ENCODE results near the gene CLEC4C. TPM values are rescaled to one million over a fixed set of nuclear protein-coding genes. Genes with fewer than 3 reads are reported as not detected.
"Not testable (repeated sequence)": the region's sequence is repeated elsewhere in the genome, so short reads cannot be mapped to it uniquely, and the experiment has no call there.

The CLEC4C gene
- polyA plus RNA-seq, 1 of the 3 experiments (the other 2 are of a cell fraction), result not detected

DNA sequence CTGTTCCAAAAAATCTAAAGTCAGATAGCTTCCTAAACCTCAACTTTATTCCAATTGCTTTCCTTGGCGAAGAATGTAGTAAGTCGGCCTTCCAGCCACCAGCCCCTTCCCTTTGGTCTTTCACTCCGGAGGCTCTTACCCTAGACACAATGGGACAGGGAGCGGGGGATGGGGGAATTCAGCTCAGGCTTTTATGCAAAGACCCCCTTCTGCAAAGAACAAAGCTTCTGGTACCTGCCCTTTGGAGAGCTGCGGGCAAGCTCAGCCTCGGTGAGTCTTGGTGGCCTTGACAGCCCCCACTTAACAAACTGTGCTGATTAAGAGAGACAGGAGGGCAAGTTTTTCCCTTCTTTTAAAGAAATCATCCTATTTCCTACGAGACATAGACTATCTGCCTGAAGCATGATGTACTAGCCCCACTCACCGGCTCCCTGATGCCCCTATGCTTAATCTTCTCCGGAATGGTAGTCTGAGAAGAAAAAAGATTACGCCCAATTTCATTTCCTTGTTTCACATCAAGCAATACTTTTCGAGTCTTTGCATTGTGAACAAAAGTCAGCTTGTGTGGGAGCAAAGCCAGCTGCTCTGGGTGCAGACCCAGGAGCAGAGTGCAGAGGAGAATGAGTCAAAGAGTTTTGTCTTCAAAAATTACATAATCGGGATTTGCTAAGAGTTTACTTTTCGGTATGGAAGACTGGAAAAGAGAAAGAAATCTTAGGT lies 40.6 kb upstream of the CLEC4C start (continued):
- TF ChIP-seq CTCF (IDR thresholded peaks at IDR 0.05) (no peak), SIN3A (IDR thresholded peaks at IDR 0.05; ENCODE audit: borderline replicate concordance, low read depth, low read length) (no peak), USF2 (IDR thresholded peaks at IDR 0.05; ENCODE audit: borderline replicate concordance, low read depth, low read length) (no peak), NFIC (IDR thresholded peaks at IDR 0.05; ENCODE audit: borderline replicate concordance) (no peak), EP300 (IDR thresholded peaks at IDR 0.05; ENCODE audit: borderline replicate concordance in 1 of 2, low read depth in 1 of 2, low read length in 1 of 2) (no peak)
- TF ChIP-seq, protein P1, sequence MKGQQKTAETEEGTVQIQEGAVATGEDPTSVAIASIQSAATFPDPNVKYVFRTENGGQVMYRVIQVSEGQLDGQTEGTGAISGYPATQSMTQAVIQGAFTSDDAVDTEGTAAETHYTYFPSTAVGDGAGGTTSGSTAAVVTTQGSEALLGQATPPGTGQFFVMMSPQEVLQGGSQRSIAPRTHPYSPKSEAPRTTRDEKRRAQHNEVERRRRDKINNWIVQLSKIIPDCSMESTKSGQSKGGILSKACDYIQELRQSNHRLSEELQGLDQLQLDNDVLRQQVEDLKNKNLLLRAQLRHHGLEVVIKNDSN (IDR thresholded peaks at IDR 0.05; ENCODE audit: borderline replicate concordance, low read depth), result no peak

DNA sequence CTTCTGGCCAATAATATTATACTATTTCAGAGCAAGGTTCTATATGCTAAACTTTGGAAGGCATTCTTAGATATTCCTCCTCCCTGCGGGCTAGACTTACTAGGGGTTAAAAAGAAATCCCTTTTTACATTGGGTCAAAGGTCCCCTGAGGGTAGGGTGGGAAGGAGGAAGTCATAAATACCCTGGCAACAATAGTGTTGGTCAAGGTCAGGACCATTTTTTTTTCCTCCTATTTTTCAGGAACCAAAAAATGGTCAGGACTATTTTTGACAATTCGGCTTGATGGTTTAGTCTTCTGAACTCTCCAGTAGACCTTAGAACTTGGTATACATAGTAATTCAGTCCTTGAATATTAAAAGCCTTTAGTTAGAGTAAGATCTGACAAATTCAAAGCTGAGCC lies 37.5 kb upstream of the CLEC4C start:
- Histone ChIP-seq H3K4me1 (ENCODE audit: control insufficient read depth in 1 of 2, insufficient read depth in 2 of 2, low read depth in 1 of 2, low read length in 1 of 2) (no peaks in the 10 kb centered on the region), H3K9me3 (no peaks in the 10 kb centered on the region), H3K27me3 (ENCODE audit: insufficient read depth) (peaks cover 27% of the 10 kb centered on the region; the same call in 1 of the 2 replicates), H3K27ac (ENCODE audit: low read depth in 2 of 2, low read length in 1 of 2) (no peak overlapping the region), H3K4me3 (ENCODE audit: low read depth in 2 of 2, low read length in 1 of 2) (no peak overlapping the region), H4K20me1 (ENCODE audit: insufficient read depth) (no peaks in the 10 kb centered on the region), H3K9me2 (no peaks in the 10 kb centered on the region), H3K36me3 (replicated peaks in 1 of 2; ENCODE audit: control insufficient read depth in 1 of 2, insufficient read depth in 2 of 2, low read length in 1 of 2) (no peaks in the 10 kb centered on the region), H3K9ac (no peak overlapping the region), H3K79me2 (ENCODE audit: insufficient read depth) (no peaks in the 10 kb centered on the region), H3F3A (replicated peaks; ENCODE audit: insufficient read depth) (no peaks in the 10 kb centered on the region), H2AFZ (ENCODE audit: low read depth) (no peak overlapping the region), H3K4me2 (no peak overlapping the region)
- CTCF ChIA-PET, result no interaction called here
- TF ChIP-seq USF2 (IDR thresholded peaks at IDR 0.05; ENCODE audit: borderline replicate concordance, low read depth, low read length), result no peak
- no peak for TF ChIP-seq NRF1 (IDR thresholded peaks at IDR 0.05; ENCODE audit: low read depth, low read length)
- TF ChIP-seq, protein P2, sequence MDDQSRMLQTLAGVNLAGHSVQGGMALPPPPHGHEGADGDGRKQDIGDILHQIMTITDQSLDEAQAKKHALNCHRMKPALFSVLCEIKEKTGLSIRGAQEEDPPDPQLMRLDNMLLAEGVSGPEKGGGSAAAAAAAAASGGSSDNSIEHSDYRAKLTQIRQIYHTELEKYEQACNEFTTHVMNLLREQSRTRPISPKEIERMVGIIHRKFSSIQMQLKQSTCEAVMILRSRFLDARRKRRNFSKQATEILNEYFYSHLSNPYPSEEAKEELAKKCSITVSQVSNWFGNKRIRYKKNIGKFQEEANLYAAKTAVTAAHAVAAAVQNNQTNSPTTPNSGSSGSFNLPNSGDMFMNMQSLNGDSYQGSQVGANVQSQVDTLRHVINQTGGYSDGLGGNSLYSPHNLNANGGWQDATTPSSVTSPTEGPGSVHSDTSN (IDR thresholded peaks at IDR 0.05), result no peak
- TF ChIP-seq TAF1 (IDR thresholded peaks at IDR 0.05; ENCODE audit: borderline replicate concordance, low read depth, low read length), result no peak
- no peak for TF ChIP-seq MXI1 (IDR thresholded peaks at IDR 0.05; ENCODE audit: low read depth, low read length)
- TF ChIP-seq TEAD4 (IDR thresholded peaks at IDR 0.05; ENCODE audit: borderline replicate concordance, insufficient read depth), result no peak
- no peak for TF ChIP-seq FOSL2 (IDR thresholded peaks at IDR 0.05; ENCODE audit: borderline replicate concordance, low read depth)
- no peak for TF ChIP-seq EP300 (IDR thresholded peaks at IDR 0.05; ENCODE audit: borderline replicate concordance in 1 of 2, low read depth in 1 of 2, low read length in 1 of 2)
- no peak for TF ChIP-seq ELF1 (IDR thresholded peaks at IDR 0.05)
- POLR2A ChIA-PET, result no interaction called here
- WGBS (ENCODE audit: low lambda C conversion rate), result 8% methylated on average over 2 of the region's 2 CpGs
- DNase-seq, result no peak

DNA sequence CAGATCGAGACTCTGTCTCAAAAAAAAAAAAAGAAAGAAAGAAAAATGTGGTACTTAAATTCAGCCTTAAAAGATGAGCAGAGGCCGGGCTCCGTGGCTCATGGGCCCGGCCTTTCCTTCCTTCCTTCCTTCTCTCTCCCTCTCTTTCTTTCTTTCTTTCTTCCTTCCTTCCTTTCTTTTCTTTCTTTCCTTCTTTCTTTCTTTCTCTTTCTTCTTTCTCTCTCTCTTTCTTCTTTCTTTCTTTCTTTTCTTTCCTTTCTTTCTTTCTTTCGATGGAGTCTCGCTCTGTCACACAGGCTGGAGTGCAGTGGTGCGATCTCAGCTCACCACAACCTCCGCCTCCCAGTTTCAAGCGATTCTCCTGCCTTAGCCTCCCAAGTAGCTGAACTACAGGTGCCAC lies 36.3 kb upstream of the CLEC4C start:
- peaks cover 30% of the 10 kb centered on the region; the same call in 1 of the 2 replicates for H3K27me3 ChIP-seq (ENCODE audit: insufficient read depth)
- 45% methylated on average over 9 of the region's 9 CpGs for WGBS (ENCODE audit: low lambda C conversion rate)
- H2AFZ ChIP-seq (ENCODE audit: low read depth); H3K9me3 ChIP-seq; H4K20me1 ChIP-seq (ENCODE audit: insufficient read depth); H3F3A ChIP-seq (replicated peaks; ENCODE audit: insufficient read depth); H3K4me1 ChIP-seq (ENCODE audit: control insufficient read depth in 1 of 2, insufficient read depth in 2 of 2, low read depth in 1 of 2, low read length in 1 of 2); H3K9me2 ChIP-seq; H3K27ac ChIP-seq (ENCODE audit: low read depth in 2 of 2, low read length in 1 of 2); H3K36me3 ChIP-seq (replicated peaks in 1 of 2; ENCODE audit: control insufficient read depth in 1 of 2, insufficient read depth in 2 of 2, low read length in 1 of 2); H3K9ac ChIP-seq; DNase-seq; POLR2A ChIA-PET; H3K79me2 ChIP-seq (ENCODE audit: insufficient read depth); H3K4me2 ChIP-seq; CTCF ChIA-PET; H3K4me3 ChIP-seq (ENCODE audit: low read depth in 2 of 2, low read length in 1 of 2): not testable (repeated sequence)
